ENCODE data around the gene PPM1L.
"Not testable (repeated sequence)": the region's sequence is repeated elsewhere in the genome, so short reads cannot be mapped to it uniquely, and the experiment has no call there.

The PPM1L gene

GRCh38 chr3:160755776-160756304 lies at the start of gene PPM1L:
PPM1L (plus strand) TSS chr3:160756231.
- DNase-seq, result peak; percentile 77

GRCh38 chr3:160707187-160707794 lies 48.7 kb upstream of the PPM1L start:
- DNase-seq, result peak; percentile 75

- no peak for DNase-seq
Observed at GRCh38 chr3:160709477-160710182, 46.4 kb upstream of the PPM1L start.

GRCh38 chr3:160713144-160713543 lies 42.9 kb upstream of the PPM1L start:
- DNase-seq, result not testable (repeated sequence)

- no peak for DNase-seq
Observed at GRCh38 chr3:160719710-160720109, 36.3 kb upstream of the PPM1L start.

- no peak for DNase-seq
Observed at GRCh38 chr3:160720123-160720746, 35.8 kb upstream of the PPM1L start.

- no peak for DNase-seq
Observed at GRCh38 chr3:160722331-160722730, 33.7 kb upstream of the PPM1L start.

- no peak for DNase-seq
Observed at GRCh38 chr3:160725338-160725737, 30.7 kb upstream of the PPM1L start.

GRCh38 chr3:160735826-160736225 lies 20.2 kb upstream of the PPM1L start:
- peak; percentile 56 for DNase-seq

GRCh38 chr3:160738048-160738447 lies 18.0 kb upstream of the PPM1L start:
- no peak for DNase-seq

- DNase-seq, result no peak
Observed at GRCh38 chr3:160739079-160739478, 17.0 kb upstream of the PPM1L start.

GRCh38 chr3:160746976-160747375 lies 9.1 kb upstream of the PPM1L start:
- DNase-seq, result no peak

- no peak for DNase-seq
Observed at GRCh38 chr3:160747422-160747821, 8.6 kb upstream of the PPM1L start.

- DNase-seq, result no peak
Observed at GRCh38 chr3:160748231-160748630, 7.8 kb upstream of the PPM1L start.

- DNase-seq, result no peak
Observed at GRCh38 chr3:160748787-160749186, 7.2 kb upstream of the PPM1L start.

- no peak for DNase-seq
Observed at GRCh38 chr3:160753953-160754352, 2.1 kb upstream of the PPM1L start.

GRCh38 chr3:160754371-160754854 lies 1.6 kb upstream of the PPM1L start:
- peak; percentile 44 for DNase-seq

GRCh38 chr3:160754855-160755747 lies 930 bp upstream of the PPM1L start:
- peak; percentile 95 for DNase-seq

GRCh38 chr3:160757233-160758106 lies 1.4 kb downstream of the PPM1L start:
- DNase-seq, result peak; percentile 43

- no peak for DNase-seq
Observed at GRCh38 chr3:160758929-160759577, 3.0 kb downstream of the PPM1L start.

GRCh38 chr3:160763073-160763472 lies 7.0 kb downstream of the PPM1L start:
- no peak for DNase-seq
